GM04504 (cell line): Measurements from ENCODE around the gene ZDHHC1.

Experiments used
- DNase-seq: peaks from one replicate; pipeline ENCODE4 v3.0.0-alpha.2; 2012; ENCODE audit warnings: low read depth

ZDHHC1 gene

DNA sequence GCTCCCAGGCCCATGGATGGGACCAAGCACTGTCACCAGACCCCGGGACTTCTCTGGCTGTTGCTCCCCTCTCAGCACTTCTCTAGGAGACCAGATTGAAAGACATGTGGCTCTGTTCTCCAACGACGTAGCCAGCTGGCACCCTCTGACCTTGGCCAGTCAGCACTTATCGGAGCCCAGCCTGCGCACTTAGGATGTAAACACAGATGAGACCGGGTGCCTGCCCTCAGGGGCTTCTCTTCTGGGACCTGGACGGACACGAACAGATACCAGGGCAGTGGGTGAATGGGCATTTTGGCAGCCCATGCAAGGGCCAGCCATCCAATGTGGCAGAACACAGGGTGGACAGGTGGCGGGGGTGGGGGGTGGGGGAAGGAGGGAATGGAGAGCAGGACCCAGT lies 6.6 kb downstream of the ZDHHC1 start:
- no peak for DNase-seq

DNA sequence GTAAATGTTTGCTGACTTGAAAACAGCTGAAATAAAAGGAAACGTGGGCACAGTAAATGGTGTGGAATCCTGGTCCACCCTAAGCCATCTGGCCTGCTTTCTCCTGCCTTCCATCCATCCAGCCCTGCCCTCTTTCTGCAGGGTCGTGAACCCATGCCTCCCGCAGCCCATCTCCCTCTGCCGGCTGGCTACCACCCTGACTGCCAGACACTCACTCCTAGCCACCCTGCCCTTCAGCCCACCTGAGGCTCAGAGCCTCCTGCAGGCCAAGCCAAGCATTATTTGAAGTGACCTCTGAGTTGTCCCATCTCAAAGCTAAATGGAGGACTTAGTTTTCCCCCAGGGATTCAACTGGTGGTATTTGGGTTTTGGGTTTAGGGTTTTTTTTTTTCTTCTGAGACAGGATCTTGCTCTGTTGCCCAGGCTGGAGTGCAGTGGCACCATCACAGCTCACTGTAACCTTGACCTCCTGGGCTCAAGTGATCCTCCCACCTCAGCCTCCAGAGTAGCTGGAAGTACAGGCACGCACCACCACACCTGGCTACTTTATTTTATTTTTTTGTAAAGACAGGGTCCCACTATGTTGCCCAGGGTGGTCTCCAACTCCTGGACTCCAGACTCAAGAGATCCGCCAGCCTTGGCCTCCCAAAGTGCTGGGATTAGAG lies 8.4 kb downstream of the ZDHHC1 start:
- DNase-seq = no peak

DNA sequence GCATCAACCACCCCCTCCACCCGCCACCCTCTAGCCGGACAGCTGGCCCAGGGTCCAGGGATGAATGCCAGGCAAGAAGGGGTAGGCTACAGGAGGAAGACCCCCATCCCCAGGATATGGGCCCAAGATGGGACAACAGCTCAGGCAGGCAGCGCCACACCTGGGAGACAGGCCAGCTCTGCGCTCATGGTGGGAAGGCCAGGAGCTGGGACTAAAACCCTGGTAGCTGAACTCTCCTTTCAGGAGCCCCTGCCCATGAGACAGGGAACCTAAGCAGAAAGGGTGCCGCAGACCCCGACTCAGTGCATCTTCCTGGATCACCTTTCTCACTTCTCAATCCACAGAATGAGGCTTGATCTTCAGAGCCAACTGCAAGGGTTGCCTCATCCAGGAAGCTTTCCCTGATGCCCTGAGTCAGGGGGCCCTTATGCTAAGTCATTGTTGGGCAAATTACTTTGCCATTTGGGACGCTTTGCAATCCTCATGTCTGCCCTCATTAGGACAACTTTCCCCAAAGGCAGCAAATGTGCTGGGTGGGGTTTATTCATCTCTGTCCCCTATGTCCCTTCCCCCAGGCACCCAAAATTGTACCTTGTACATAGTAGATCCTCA lies 9.0 kb downstream of the ZDHHC1 start:
- DNase-seq = no peak

DNA sequence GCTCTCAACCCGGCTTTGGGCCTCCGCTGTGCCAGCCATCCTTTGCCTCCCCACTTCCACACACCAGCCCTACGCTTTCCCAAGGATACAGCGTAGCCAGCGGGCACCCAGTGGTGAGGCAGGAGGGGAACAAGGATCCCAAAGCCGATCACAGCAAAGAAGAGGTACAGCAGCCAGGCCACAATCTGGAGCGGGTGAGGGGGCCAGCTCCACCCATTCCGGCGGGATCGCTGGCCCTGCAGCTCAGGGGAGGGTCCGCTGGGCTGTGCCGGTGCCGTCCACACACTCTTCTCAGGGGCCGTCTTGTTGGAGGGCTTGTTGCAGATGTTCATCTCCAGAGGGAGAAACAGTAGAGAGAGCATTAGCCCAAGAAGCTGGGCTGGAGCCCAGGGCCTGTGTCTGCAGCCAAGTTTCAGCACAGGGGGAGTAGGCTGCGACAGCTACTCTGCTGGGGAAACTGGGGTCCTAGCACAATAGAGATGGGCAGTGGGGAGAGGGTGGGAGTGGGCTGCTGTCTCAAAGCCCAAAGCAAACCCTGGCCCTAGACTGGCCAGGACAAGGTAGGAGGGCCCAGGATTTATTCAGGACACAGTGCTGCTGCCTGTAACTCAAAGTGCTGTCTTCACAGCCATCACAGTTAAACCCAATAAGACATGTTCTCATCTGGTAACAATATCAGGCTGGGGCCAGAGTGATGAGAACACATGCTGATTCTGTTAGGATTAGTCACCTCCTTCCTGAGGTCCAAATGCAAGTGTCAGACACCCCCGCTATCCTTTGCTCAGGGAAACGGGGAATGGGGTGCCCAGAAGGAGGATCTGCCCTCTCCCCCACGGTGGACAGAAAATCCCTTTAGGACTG lies 9.9 kb downstream of the ZDHHC1 start:
- DNase-seq = peak; percentile 81

- no peak for DNase-seq
Measured at GRCh38 chr16:67405336-67405735, 10.9 kb downstream of the ZDHHC1 start.

DNA sequence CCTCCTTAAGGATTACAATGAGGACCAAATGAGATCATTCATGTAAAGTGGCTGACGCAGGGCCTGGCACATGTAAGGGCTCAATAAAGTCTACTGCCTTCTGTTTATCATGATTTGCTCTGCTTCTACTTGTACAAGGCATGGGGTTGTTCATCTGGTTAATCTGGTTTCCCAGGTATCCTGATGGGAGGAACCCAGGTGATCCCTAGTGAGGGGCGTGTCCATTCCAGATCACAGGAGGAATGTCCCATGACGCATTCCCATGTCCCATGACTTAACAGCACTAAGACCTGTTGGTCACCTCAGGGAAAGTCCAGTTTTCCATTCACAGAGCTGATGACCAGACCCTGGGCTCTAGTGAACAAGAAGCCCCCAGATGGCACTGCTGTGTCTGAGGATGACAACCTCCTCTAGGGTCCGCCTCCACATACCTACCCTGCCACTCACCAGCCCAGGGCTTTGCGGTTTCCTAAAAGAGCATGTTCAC lies 11.5 kb downstream of the ZDHHC1 start:
- DNase-seq = no peak

GRCh38 chr16:67403976-67404555 lies 12.2 kb downstream of the ZDHHC1 start:
- DNase-seq = no peak

- no peak for DNase-seq
Measured at GRCh38 chr16:67400901-67401300, 15.4 kb downstream of the ZDHHC1 start.

DNA sequence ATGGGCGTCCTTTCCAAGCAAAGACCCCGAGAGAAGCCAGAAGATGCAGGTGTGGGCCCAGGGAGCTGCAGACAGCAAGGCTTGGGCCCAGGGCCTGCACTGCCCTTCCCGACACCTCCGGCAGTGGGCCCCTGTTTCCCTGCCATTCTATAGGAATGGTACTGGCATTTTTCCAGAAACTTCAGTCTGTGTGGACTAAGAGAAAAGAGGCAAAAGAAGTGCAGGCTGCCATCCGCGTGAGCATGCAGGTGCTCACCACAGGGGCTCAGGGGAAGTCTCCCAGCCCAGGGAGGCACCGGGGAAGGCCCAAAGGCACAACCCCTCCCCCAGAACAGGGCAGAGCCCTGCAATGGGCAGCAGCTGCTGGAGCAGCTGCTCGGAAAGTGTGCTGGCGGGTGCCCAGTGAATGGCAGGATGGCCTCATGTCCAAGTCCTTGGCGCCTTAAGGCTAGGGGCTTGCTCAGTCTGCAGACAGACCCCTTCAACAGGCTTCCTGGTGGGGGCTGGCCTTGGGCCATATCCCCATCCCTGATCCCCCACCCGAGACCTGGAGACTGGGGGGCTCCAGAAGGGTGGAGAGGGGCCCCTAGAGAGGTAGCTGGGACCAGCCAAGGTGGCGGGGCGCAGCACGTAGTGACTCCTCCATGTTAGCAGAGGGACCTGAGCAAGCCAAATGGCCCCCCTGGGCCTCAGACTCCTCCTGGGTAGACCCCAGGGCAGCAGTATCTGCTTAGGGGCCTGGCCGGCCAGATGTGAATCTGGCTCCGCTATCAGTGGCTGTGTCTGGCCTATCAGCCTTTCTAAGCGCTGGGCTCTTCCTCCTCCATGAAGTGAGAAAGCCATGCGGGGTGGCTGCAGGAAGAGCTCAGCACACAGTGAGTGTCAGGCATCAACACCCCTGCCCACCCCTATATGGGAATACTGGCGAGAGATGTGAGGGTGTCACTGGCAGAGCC lies 16.2 kb downstream of the ZDHHC1 start:
- no peak for DNase-seq

- no peak for DNase-seq
Measured at GRCh38 chr16:67399218-67399733, 17.0 kb downstream of the ZDHHC1 start.

- DNase-seq = no peak
Measured at GRCh38 chr16:67398546-67399217, 17.6 kb downstream of the ZDHHC1 start.

DNA sequence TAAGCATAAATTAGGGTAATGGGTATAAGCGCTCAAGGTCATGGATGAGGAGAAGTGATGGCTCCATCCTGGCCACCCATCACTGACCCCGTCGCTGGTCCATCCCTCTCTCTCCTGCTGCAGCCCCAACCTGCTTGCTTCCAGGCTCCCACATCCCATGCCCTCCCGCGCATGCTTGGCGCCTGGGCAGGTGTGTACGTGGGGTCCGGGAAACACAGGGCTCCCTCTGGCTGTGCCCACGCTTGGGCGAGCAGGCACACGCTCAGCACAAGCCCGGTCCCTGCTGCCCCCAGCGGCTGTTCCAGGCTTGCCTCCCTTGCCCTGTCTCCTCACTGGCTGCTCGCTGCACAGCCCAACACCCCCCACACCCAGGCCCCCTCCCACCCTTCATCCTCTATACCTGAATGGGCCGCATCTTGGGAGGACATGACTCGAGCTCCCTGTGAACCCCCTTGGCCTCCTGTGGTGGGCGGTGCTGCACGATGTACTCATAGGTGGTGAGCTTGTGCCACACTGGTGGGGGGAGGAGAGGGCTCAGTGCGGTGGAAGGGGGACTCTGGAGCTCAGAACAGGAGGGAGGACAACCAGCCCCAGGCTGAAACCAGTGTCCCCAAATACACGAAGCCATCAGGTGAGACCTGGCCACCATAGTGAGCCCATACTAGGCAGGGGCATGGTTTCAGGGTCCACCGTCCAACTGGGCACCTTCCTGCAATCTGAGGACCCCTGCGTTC lies 18.3 kb downstream of the ZDHHC1 start:
- no peak for DNase-seq

DNA sequence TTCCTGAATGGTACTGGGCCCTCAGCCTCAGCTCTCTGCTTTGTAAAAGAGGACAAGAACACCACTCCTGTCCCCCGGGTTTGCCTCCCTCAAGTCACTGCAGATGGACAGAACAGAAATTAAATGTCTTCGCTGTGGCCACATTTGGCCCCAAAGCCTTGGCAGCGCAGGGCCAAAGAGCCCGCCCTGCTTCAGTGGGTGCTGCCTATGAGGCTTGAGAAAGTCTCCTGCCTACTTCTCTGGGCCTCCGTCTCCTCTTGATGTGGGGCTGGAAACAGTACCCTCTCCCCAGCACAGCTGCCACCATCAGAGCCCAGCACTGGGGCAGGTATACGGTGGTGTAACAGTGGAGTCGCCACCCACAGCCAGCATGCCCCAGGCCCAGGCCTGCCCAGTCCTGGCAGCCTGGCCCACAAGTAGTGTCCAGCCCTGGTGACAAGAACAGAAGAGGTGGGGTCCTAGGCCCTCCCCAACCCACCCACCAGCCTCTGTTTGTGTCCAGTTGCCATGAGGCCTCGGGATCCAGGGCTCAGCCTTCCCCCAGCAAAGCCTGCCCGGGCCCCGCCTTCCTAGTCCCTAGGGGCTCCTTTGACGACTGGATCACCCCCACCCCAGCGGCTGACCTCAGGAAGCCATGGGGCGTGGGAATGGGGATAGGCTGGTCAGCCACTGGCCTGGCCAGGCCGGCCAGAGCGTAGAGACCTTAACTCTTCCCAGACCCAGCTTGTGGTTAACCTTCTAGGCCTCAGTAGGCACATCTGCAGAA lies 19.1 kb downstream of the ZDHHC1 start:
- DNase-seq = no peak

DNA sequence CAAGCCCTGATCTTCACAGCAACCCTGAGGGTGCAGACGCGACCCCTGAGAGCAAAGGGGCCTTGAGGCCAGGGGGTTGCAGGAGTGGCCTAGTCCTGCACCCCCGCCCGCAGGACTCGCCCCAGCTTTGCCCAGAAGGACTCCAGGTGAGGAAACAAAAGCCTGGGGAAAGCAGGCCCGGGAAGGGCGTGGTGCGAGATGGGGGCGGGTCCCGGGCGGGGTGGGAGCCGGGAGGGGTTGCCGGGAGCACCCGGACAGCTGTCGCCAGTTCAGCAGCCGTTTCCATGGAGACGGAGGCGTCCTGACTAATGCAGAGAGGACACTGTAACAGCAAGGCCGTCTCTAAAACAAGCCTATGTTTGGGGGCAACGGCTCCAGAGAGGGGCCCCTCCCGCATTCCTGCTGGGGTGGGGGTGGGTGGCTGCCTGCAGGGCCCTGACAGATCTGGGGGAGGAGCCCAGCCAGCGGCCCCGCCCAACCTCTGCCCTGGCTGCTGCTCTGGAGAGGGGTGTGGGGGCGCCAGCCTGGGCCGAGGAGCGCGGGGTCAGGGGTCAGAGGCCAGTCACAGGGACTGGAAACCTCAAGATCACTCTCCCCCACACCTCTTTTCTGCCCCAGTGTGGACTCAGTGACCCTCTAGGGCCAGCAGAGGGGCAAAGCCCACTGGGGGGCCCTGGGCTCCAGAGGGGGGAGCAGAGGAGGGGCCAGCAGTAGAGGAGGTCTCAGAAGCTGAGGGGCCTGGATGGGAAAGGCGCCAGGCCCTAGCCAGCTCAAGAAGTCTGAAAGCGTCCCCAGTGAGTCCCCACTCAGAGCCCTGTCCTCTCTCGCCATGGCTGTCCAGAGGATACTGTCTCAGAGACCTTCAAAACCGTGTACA lies 19.9 kb downstream of the ZDHHC1 start:
- peak; percentile 75 for DNase-seq

- no peak for DNase-seq
Measured at GRCh38 chr16:67395458-67396158, 20.7 kb downstream of the ZDHHC1 start.

DNA sequence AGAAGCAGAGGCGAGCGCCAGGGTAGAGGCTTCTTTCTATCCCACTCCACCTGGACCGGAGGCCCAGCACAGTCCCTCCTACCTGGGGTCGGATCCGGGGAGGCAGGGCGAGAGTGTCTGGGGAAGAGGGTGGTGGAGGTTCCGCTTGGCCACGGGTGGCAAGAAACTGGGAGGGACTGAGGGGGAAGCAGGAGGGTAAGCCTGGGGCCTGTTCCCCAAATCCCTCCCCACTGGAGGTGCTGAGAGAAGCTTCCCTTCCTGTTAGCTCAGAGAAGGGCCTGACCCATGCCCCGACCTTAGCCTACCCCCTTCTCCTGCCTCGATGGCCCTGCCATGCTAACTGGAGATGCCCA lies 21.2 kb downstream of the ZDHHC1 start:
- DNase-seq = no peak
